SHP77 treated with DMSO at 0.1 percent for 48 hours (cell line): Measurements from ENCODE around the gene ADAMTS20.

ENCODE experiments used
- DNase-seq: peaks from one replicate; lab custom pipeline; 2025; lab: John Stamatoyannopoulos, UW

The ADAMTS20 gene

DNA sequence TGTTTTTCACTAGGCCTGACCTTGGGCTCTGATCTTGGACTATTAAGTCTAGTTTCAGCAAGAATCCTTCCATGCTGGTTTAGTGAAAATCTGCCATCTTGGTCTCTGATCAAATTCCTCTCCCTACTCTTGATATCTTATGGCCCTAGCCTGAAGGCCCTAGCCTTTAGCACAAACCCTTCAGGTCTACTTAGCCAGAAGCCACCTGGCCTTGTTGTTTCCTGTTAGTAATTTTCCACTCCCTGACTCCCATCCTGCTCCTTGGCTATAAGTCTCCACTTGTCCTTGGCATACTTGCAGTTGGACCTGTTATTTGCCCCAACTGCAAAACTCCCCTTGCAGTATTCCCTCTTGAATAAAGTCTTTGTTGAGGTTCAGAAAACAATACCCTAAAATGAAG is 241.4 kb downstream of the ADAMTS20 start:
- no peak for DNase-seq

- no peak for DNase-seq
These were observed 242.0 kb downstream of the ADAMTS20 start for GRCh38 chr12:43309959-43310358.

DNA sequence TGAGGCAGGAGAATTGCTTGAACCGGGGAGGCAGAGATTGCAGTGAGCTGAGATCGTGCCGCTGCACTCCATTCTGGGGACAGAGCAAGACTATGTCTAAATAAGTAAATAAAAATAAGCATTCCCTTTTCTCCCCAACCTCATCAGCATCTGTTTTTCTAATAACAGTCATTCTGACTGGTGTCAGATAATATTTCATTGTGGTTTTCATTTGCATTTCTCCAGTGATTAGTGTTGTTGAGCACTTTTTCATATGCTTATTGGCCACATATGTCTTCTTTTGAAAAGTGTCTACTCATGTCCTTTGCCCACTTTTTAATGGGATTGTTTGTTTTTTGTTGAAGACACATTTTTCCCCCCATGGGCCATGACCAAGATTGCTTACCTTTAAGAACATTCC is 243.2 kb downstream of the ADAMTS20 start:
- no peak for DNase-seq

- no peak for DNase-seq
These were observed 244.9 kb downstream of the ADAMTS20 start for GRCh38 chr12:43307126-43307525.

DNA sequence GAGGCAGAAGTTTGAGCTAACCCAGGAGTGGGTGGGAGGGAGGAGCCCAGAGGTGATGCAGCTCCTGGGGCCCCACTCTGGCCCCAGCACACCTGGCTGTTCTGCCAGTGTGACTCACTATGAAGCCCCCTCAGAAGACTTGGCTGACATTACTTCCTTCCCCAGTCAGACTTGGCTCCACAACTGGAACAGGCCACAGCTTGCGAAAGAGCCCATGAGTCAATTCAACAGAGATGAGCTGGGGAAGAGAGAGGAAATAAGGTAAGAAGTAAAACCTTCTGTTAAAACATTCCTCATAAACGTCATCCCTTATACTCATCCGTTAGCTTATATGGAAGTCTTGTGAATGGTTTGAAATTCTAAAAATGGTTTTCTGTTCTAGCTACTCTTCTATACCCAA is 245.9 kb downstream of the ADAMTS20 start:
- no peak for DNase-seq

DNA sequence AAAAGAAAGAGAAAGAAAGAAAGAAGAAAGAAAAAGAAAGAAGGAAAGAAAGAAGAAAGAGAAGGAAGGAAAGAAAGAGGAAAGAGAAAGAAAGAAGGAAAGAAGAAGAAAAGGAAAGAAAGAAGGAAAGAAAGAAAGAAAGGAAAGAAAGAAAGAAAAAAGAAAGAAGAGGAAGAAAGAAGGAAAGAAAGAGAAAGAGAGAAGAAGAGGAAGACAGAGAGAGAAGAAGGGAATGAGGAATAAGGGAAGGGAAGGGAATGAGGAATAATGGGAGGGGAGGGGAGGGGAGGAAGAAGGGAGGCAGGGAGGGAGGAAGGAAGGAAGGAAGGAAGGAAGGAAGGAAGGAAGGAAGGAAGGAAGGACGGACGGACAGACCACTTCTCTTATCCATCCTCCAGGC is 246.9 kb downstream of the ADAMTS20 start:
- DNase-seq: no peak
